Measurements from ENCODE around the gene NUDT11.

- TF ChIP-seq CTCF (IDR thresholded peaks at IDR 0.05 in 8 of 11, conservative IDR thresholded peaks at IDR 0.05 in 3 of 11) (no peak), POLR2A (IDR thresholded peaks at IDR 0.05) (no peak)
Measured at GRCh38 chrX:51440365-51440764, 56.0 kb downstream of the NUDT11 start.
